GM12864 (cell line): Measurements from ENCODE around the gene MROH2A.

Source experiments
- DNase-seq: peaks from one replicate; pipeline ENCODE4 v3.0.0-alpha.2; 2011; ENCODE audit warnings: low read depth
- H3K4me3 ChIP-seq: 2 replicates; pipeline ENCODE4 v1.5.1; 2011; ENCODE audit warnings: mild to moderate bottlenecking, low read depth, low read length, control low read depth
- CTCF ChIP-seq: IDR thresholded peaks from 2 replicates; pipeline ENCODE4 v1.5.1; 2011; ENCODE audit warnings: low read depth, mild to moderate bottlenecking, moderate library complexity, low read length, control low read depth, inconsistent platforms; ENCODE audit errors: missing control alignments

Gene MROH2A

DNA sequence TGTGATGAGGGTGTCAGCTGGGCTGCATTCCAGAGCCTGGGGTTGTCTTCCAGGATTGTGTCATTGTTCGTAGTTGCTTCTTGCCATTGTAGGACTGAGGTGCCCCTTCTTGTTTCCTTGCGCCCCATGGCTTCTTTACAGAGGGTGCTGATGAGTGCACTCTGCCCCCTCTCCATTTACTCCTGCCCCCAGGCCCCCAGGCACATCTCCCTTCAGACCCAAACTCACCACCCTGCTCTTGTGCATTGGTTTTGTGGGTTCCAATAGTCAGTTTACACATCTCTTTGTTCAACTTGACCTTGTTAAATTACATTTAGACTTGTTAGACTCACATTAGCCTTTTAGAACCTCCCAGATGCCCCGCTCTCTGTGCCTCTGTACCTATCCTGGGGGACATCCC lies 43.1 kb downstream of the MROH2A start:
- no peak for TF ChIP-seq CTCF
- H3K4me3 ChIP-seq, result no peak overlapping the region
- DNase-seq, result no peak

DNA sequence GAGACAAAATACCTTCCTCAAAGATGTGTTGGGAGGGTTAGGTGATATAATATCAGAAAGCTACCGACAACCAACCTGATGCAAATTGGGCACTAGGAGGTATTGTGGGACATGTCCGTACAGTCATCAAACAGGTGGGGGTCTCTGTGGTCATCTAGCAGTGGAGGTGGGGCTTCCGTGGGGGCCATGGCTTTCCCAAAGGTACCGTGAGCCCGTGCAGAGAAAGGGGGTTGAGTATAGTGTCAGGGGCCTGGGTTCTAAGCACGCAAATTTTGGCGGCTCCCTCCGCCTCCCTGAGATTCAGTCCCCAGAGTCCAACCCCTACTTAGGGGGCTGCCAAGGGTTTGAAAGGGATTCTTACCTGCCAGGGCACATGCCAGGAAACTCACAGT lies 43.6 kb downstream of the MROH2A start:
- DNase-seq, result no peak
- no peak overlapping the region for H3K4me3 ChIP-seq
- TF ChIP-seq CTCF, result no peak

- TF ChIP-seq CTCF, result no peak
- no peak for DNase-seq
- H3K4me3 ChIP-seq, result no peak overlapping the region
Observed at GRCh38 chr2:233822101-233822771, 44.1 kb downstream of the MROH2A start.

GRCh38 chr2:233822781-233823730 lies 44.9 kb downstream of the MROH2A start:
- DNase-seq, result no peak
- H3K4me3 ChIP-seq, result no peak overlapping the region
- TF ChIP-seq CTCF, result no peak

GRCh38 chr2:233823731-233824121 lies 45.6 kb downstream of the MROH2A start:
- TF ChIP-seq CTCF, result no peak
- no peak for DNase-seq
- no peak overlapping the region for H3K4me3 ChIP-seq

DNA sequence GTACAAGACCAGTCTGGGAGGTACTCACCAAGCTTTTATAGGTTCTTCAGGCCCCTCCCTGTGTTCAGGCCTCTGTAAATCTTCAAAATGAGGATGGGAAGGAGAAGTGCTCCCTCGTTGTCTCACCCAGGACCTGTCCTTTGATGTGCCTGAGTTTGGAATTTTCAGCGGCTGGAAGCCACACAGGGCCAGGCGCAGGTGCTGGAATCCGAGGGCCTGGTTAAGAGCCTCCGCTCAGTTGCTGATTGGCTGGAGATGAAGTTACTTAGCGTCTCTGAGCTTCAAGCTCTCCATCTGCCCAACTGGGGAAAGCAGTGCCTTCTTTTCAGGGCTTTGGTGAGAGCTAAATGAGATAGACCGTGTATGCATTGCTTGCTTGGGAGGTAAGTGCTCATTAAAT lies 46.2 kb downstream of the MROH2A start:
- no peak for DNase-seq
- H3K4me3 ChIP-seq, result no peak overlapping the region
- no peak for TF ChIP-seq CTCF
